RWPE2 (cell line): ENCODE measurements around the gene SOX13.

ENCODE experiments used
- ATAC-seq: fragments of 200-7000 bp; cut with Tn5 transposase; 3 replicates; pipeline ENCODE4 v1.9.1; 2021; ENCODE audit warnings: low read depth
- DNase-seq: peaks from one replicate; pipeline ENCODE4 v3.0.0-alpha.2; 2020; ENCODE audit warnings: low spot score
- H3K27ac ChIP-seq: fragments of 450-650 bp; 2 replicates; pipeline ENCODE4 v1.5.1; 2017; ENCODE audit warnings: mild to moderate bottlenecking; ENCODE audit not compliant: poor library complexity, severe bottlenecking
- H3K27me3 ChIP-seq: fragments of 250-450 bp; sonication (Bioruptor Pico); 2 replicates; pipeline ENCODE4 v1.5.1; 2021; ENCODE audit warnings: mild to moderate bottlenecking, moderate library complexity; ENCODE audit not compliant: insufficient read depth, poor library complexity, severe bottlenecking
- H3K36me3 ChIP-seq: fragments of 250-450 bp; sonication (Bioruptor Pico); 2 replicates; pipeline ENCODE4 v1.5.1; 2020; ENCODE audit warnings: low read depth, mild to moderate bottlenecking, moderate library complexity
- H3K4me1 ChIP-seq: fragments of 250-450 bp; sonication (Bioruptor Pico); 2 replicates; pipeline ENCODE4 v1.5.1; 2021; ENCODE audit warnings: mild to moderate bottlenecking, moderate library complexity; ENCODE audit not compliant: insufficient read depth, poor library complexity, severe bottlenecking
- H3K4me3 ChIP-seq: fragments of 250-450 bp; sonication (Bioruptor Pico); 2 replicates; pipeline ENCODE4 v1.5.1; 2021; ENCODE audit warnings: mild to moderate bottlenecking, moderate library complexity; ENCODE audit not compliant: severe bottlenecking
- H3K9me3 ChIP-seq: fragments of 250-450 bp; sonication (Bioruptor Pico); 2 replicates; pipeline ENCODE4 v1.5.1; 2021; ENCODE audit warnings: mild to moderate bottlenecking, moderate library complexity; ENCODE audit not compliant: severe bottlenecking
- CTCF ChIP-seq: fragments of 450-650 bp; IDR thresholded peaks from one replicate; pipeline ENCODE4 v1.5.1; 2017; ENCODE audit warnings: mild to moderate bottlenecking, moderate library complexity; ENCODE audit not compliant: poor library complexity, severe bottlenecking

Gene SOX13

GRCh38 chr1:204081791-204082513 is 9.0 kb downstream of the SOX13 start:
- no peak for TF ChIP-seq CTCF
- no peak for ATAC-seq
- no peak overlapping the region for H3K4me3 ChIP-seq
- H3K27me3 ChIP-seq, result no peaks in the 10 kb centered on the region
- peaks cover 7% of the 10 kb centered on the region; the same call in 1 of the 2 replicates for H3K36me3 ChIP-seq
- H3K27ac ChIP-seq, result no peak overlapping the region
- peaks cover 36% of the 10 kb centered on the region for H3K4me1 ChIP-seq
- no peak for DNase-seq
- no peaks in the 10 kb centered on the region for H3K9me3 ChIP-seq

- Histone ChIP-seq H3K36me3 (no peaks in the 10 kb centered on the region), H3K27ac (peak overlapping the region; percentile 23)
- ATAC-seq, result no peak
Observed at GRCh38 chr1:204083491-204083890, 10.6 kb downstream of the SOX13 start.

GRCh38 chr1:204084247-204084772 is 11.4 kb downstream of the SOX13 start:
- H3K27me3 ChIP-seq, result no peaks in the 10 kb centered on the region
- no peak overlapping the region for H3K4me3 ChIP-seq
- DNase-seq (no peak), ATAC-seq (no peak)
- H3K36me3 ChIP-seq, result no peaks in the 10 kb centered on the region
- no peaks in the 10 kb centered on the region for H3K9me3 ChIP-seq
- no peak for TF ChIP-seq CTCF
- peak overlapping the region; percentile 23 for H3K27ac ChIP-seq
- peaks cover 40% of the 10 kb centered on the region for H3K4me1 ChIP-seq

More at GRCh38 chr1:204083491-204083890, 10.6 kb downstream of the SOX13 start:
- no peak for DNase-seq
- no peak for TF ChIP-seq CTCF
- Histone ChIP-seq H3K9me3 (no peaks in the 10 kb centered on the region), H3K4me3 (no peak overlapping the region), H3K27me3 (no peaks in the 10 kb centered on the region), H3K4me1 (peaks cover 37% of the 10 kb centered on the region)

- no peaks in the 10 kb centered on the region for H3K27me3 ChIP-seq
- no peak overlapping the region for H3K4me3 ChIP-seq
- peaks cover 30% of the 10 kb centered on the region for H3K4me1 ChIP-seq
- no peak for DNase-seq
- no peak overlapping the region for H3K27ac ChIP-seq
- ATAC-seq, result no peak
- H3K36me3 ChIP-seq, result no peaks in the 10 kb centered on the region
- no peaks in the 10 kb centered on the region for H3K9me3 ChIP-seq
- no peak for TF ChIP-seq CTCF
Observed at GRCh38 chr1:204085876-204086275, 13.0 kb downstream of the SOX13 start.
